Activated naive CD4-positive, alpha-beta T cell (primary cell): Measurements from ENCODE around the gene TYW1.
"Not testable (repeated sequence)": the region's sequence is repeated elsewhere in the genome, so short reads cannot be mapped to it uniquely, and the experiment has no call there.

Source experiments
- DNase-seq, 4 experiments: peaks; one replicate each; lab custom pipeline; 2025; lab: John Stamatoyannopoulos, UW

The TYW1 gene

GRCh38 chr7:67045496-67045995 is 48.9 kb downstream of the TYW1 start:
- DNase-seq: no peak

GRCh38 chr7:67046819-67047218 is 50.2 kb downstream of the TYW1 start:
- DNase-seq: not testable (repeated sequence)

GRCh38 chr7:67049908-67050307 is 53.3 kb downstream of the TYW1 start:
- DNase-seq: not testable (repeated sequence)

- not testable (repeated sequence) for DNase-seq
Measured at GRCh38 chr7:67052161-67052560, 55.5 kb downstream of the TYW1 start.

- no peak for DNase-seq
Measured at GRCh38 chr7:67056683-67057082, 60.0 kb downstream of the TYW1 start.

- DNase-seq: not testable (repeated sequence)
Measured at GRCh38 chr7:67061321-67061720, 64.7 kb downstream of the TYW1 start.

GRCh38 chr7:67062802-67063201 is 66.2 kb downstream of the TYW1 start:
- DNase-seq: not testable (repeated sequence)

- not testable (repeated sequence) for DNase-seq
Measured at GRCh38 chr7:67066950-67067622, 70.5 kb downstream of the TYW1 start.

GRCh38 chr7:67076120-67076519 is 79.5 kb downstream of the TYW1 start:
- not testable (repeated sequence) for DNase-seq

GRCh38 chr7:67082880-67083279 is 86.2 kb downstream of the TYW1 start:
- DNase-seq: not testable (repeated sequence)

GRCh38 chr7:67089261-67089660 is 92.6 kb downstream of the TYW1 start:
- DNase-seq: not testable (repeated sequence)

GRCh38 chr7:67091053-67091452 is 94.4 kb downstream of the TYW1 start:
- DNase-seq: not testable (repeated sequence)

- DNase-seq: not testable (repeated sequence)
Measured at GRCh38 chr7:67098031-67098430, 101.4 kb downstream of the TYW1 start.

GRCh38 chr7:67099406-67099805 is 102.8 kb downstream of the TYW1 start:
- not testable (repeated sequence) for DNase-seq

- not testable (repeated sequence) for DNase-seq
Measured at GRCh38 chr7:67100038-67100437, 103.4 kb downstream of the TYW1 start.

GRCh38 chr7:67100956-67101361 is 104.3 kb downstream of the TYW1 start:
- DNase-seq: no peak

- not testable (repeated sequence) for DNase-seq
Measured at GRCh38 chr7:67104937-67105336, 108.3 kb downstream of the TYW1 start.

GRCh38 chr7:67105377-67105776 is 108.7 kb downstream of the TYW1 start:
- no peak for DNase-seq

- not testable (repeated sequence) for DNase-seq
Measured at GRCh38 chr7:67106255-67106654, 109.6 kb downstream of the TYW1 start.

- not testable (repeated sequence) for DNase-seq
Measured at GRCh38 chr7:67111342-67111741, 114.7 kb downstream of the TYW1 start.

- DNase-seq: not testable (repeated sequence)
Measured at GRCh38 chr7:67114483-67115246, 118.0 kb downstream of the TYW1 start.

- DNase-seq: not testable (repeated sequence)
Measured at GRCh38 chr7:67120491-67120890, 123.9 kb downstream of the TYW1 start.

- DNase-seq: not testable (repeated sequence)
Measured at GRCh38 chr7:67128257-67128656, 131.6 kb downstream of the TYW1 start.
